A673 (cell line): ENCODE results near the gene PLIN5.

Experiments
- CTCF ChIP-seq: fragments of 300-800, 200-600 bp; sonication (generic); conservative IDR thresholded peaks from 2 replicates; pipeline ENCODE4 v1.5.1; 2017; ENCODE audit warnings: low read depth, mild to moderate bottlenecking, antibody characterized with exemption, low read length, moderate library complexity, mixed read lengths
- EZH2 ChIP-seq: fragments of 200-600 bp; sonication (generic); IDR thresholded peaks from 2 replicates; pipeline ENCODE4 v1.6.1; 2017; ENCODE audit warnings: borderline replicate concordance, low read depth, mild to moderate bottlenecking, mixed read lengths, antibody characterized with exemption, low read length; ENCODE audit not compliant: poor library complexity, severe bottlenecking

GRCh38 chr19:4515732-4516131, 19.3 kb downstream of the PLIN5 start:
- TF ChIP-seq CTCF (no peak), EZH2 (no peak)
